Measurements from ENCODE around the gene HNMT. TPM values are rescaled to one million over a fixed set of nuclear protein-coding genes. Genes with fewer than 3 reads are reported as not detected.

The HNMT gene
- polyA plus RNA-seq, 1 donor from 2014 or later, result not detected

GRCh38 chr2:137947728-137948336, 16.4 kb upstream of the HNMT start:
- H3F3A ChIP-seq (ENCODE audit: insufficient read depth, low read length, poor library complexity, severe bottlenecking), result no peaks in the 10 kb centered on the region
- no peak for TF ChIP-seq POLR2AphosphoS5 (IDR thresholded peaks at IDR 0.05)
- no peak for TF ChIP-seq TAF1 (IDR thresholded peaks at IDR 0.05; ENCODE audit: low read depth)
- no peak for TF ChIP-seq REST (IDR thresholded peaks at IDR 0.05; ENCODE audit: borderline replicate concordance)
- no peak for TF ChIP-seq MXI1 (conservative IDR thresholded peaks at IDR 0.05; ENCODE audit: poor library complexity, severe bottlenecking)
- no peak for TF ChIP-seq EZH2 (IDR thresholded peaks at IDR 0.05; ENCODE audit: borderline replicate concordance, insufficient read depth, low read length, poor library complexity, severe bottlenecking)
- no peak for TF ChIP-seq EP300 (conservative IDR thresholded peaks at IDR 0.05; ENCODE audit: poor library complexity, severe bottlenecking)
- peak; percentile 90 for TF ChIP-seq SMC3 (conservative IDR thresholded peaks at IDR 0.05; ENCODE audit: poor library complexity)
- peak; percentile 80 for TF ChIP-seq RAD21 (conservative IDR thresholded peaks at IDR 0.05)
- TF ChIP-seq CTCF (IDR thresholded peaks at IDR 0.05; ENCODE audit: poor library complexity, severe bottlenecking), result peak; percentile 77
- H3K9ac ChIP-seq (ENCODE audit: low read length), result no peak overlapping the region
- no peaks in the 10 kb centered on the region for H3K9me2 ChIP-seq (ENCODE audit: insufficient read depth, low read length)
- no peaks in the 10 kb centered on the region for H3K27me3 ChIP-seq (ENCODE audit: insufficient read depth, low read depth, low read length)
- no peaks in the 10 kb centered on the region for H3K36me3 ChIP-seq (ENCODE audit: insufficient read depth, low read length)
- H2AFZ ChIP-seq (ENCODE audit: low read depth, low read length), result no peak overlapping the region
- H3K4me3 ChIP-seq (ENCODE audit: low read length), result no peak overlapping the region
- no peaks in the 10 kb centered on the region for H4K20me1 ChIP-seq (ENCODE audit: insufficient read depth)
- no peak overlapping the region for H3K4me2 ChIP-seq (ENCODE audit: low read length)
- H3K27ac ChIP-seq (ENCODE audit: low read length), result no peak overlapping the region
- no peaks in the 10 kb centered on the region for H3K79me2 ChIP-seq (replicated peaks; ENCODE audit: insufficient read depth, low read length)
- no peaks in the 10 kb centered on the region for H3K9me3 ChIP-seq (ENCODE audit: low read length)

- no peak overlapping the region for H3K9ac ChIP-seq (ENCODE audit: low read length)
- H3K27me3 ChIP-seq (ENCODE audit: insufficient read depth, low read depth, low read length), result no peaks in the 10 kb centered on the region
- H3K4me3 ChIP-seq (ENCODE audit: low read length), result no peak overlapping the region
- no peaks in the 10 kb centered on the region for H3F3A ChIP-seq (ENCODE audit: insufficient read depth, low read length, poor library complexity, severe bottlenecking)
- H3K9me2 ChIP-seq (ENCODE audit: insufficient read depth, low read length), result no peaks in the 10 kb centered on the region
- H4K20me1 ChIP-seq (ENCODE audit: insufficient read depth), result no peaks in the 10 kb centered on the region
- H3K36me3 ChIP-seq (ENCODE audit: insufficient read depth, low read length), result no peaks in the 10 kb centered on the region
- no peak overlapping the region for H3K27ac ChIP-seq (ENCODE audit: low read length)
- H2AFZ ChIP-seq (ENCODE audit: low read depth, low read length), result no peak overlapping the region
- H3K79me2 ChIP-seq (replicated peaks; ENCODE audit: insufficient read depth, low read length), result no peaks in the 10 kb centered on the region
- no peaks in the 10 kb centered on the region for H3K9me3 ChIP-seq (ENCODE audit: low read length)
- no peak overlapping the region for H3K4me2 ChIP-seq (ENCODE audit: low read length)
- no peak for TF ChIP-seq RAD21 (conservative IDR thresholded peaks at IDR 0.05)
- no peak for TF ChIP-seq CTCF (IDR thresholded peaks at IDR 0.05; ENCODE audit: poor library complexity, severe bottlenecking)
- no peak for TF ChIP-seq EZH2 (IDR thresholded peaks at IDR 0.05; ENCODE audit: borderline replicate concordance, insufficient read depth, low read length, poor library complexity, severe bottlenecking)
- TF ChIP-seq POLR2AphosphoS5 (IDR thresholded peaks at IDR 0.05), result no peak
- TF ChIP-seq TAF1 (IDR thresholded peaks at IDR 0.05; ENCODE audit: low read depth), result no peak
Measured at GRCh38 chr2:137948894-137949293, 15.4 kb upstream of the HNMT start.
